Measurements from ENCODE around the gene PHAF1.
A peak's percentile ranks its signal among the peaks of the same experiment; 100 is the strongest.

Gene PHAF1

DNA sequence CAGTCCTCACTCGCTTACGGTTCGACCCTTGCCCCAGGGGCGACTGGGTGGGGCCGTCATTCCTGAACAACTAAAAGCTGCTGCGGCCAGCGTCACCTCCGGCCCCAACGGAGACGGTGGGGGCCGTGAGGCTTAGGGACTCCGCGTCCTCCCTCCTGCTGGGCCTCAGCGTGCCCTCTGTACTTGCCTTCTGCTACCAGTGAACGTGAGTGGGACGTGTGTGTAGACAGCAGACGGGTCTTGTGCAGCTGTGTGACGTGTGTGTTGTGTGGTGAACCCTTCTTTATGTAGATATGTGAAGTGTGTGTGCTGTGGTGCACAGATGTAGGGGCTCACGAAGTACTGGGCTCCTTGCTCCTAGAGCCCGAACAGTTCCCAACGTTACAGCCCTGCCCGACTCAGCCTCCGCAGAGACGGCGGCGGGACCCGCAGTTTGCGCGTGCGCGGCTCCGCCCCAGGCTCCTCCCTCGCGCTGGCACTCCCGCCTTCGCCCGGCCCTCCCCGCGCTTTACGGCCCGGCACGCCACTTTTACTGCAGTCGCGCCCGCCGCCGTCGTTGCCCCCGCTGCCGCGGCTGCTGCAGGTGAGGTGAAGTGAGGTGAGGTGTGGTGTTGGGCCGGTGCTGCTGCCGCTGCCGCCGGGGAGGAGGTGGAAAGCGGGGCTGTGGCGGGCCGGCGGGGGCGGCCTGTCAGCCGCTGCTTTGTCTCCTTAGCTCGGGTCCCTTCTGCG lies at the start of gene PHAF1:
Gene PHAF1, plus strand, starts transcription at position 535 of the 729 bp plus-strand sequence. CDS start 235 bp downstream, outside the sequence.
- FAIRE-seq (peak; percentile 88), DNase-seq (ENCODE audit: insufficient read length, low spot score) (peak; percentile 96)

DNA sequence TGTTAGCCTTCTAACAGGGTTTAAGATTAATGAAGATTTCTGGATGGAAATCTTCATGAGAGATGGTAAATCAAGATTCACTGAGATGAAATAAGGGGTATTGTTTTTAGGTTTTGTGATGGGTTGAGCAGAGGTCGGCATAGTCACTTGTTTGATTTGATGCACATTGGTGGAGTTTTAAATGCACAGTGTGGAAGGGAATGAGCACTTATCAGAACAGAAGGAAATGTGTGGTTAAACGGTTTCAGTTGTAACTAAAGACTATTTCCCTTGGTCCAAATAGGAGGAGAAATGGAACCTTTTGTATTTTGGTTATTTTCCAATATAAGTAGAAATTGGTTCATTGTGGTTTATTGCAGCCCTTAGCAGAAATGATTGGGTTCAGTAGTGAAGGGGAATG lies 46.7 kb upstream of the PHAF1 start:
- DNase-seq (ENCODE audit: insufficient read length, low spot score) (no peak), FAIRE-seq (peak; percentile 71)

- DNase-seq (ENCODE audit: insufficient read length, low spot score) (no peak), FAIRE-seq (peak; percentile 31)
These were observed 41.5 kb upstream of the PHAF1 start for GRCh38 chr16:67068212-67068753.

GRCh38 chr16:67071476-67072048 lies 38.2 kb upstream of the PHAF1 start:
- DNase-seq (ENCODE audit: insufficient read length, low spot score), result no peak
- FAIRE-seq, result no peak

DNA sequence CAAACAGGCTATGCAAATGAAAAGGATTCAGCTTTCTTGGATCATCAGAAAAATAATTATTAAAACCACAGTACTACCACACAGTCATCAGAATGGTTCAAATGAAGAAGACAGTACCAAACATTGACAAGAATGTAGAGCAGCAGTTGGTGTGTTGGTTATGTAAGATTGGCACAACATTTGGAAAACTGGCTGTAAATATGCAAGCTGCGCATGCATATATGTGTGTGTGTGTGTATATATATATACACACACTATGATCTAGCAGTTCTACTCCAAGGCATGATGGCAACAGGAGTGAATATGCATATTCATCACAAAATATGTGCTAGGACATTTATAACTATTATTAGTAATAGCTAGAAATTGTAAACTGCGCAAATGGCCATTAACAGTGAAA lies 34.4 kb upstream of the PHAF1 start:
- no peak for FAIRE-seq
- no peak for DNase-seq (ENCODE audit: insufficient read length, low spot score)

DNA sequence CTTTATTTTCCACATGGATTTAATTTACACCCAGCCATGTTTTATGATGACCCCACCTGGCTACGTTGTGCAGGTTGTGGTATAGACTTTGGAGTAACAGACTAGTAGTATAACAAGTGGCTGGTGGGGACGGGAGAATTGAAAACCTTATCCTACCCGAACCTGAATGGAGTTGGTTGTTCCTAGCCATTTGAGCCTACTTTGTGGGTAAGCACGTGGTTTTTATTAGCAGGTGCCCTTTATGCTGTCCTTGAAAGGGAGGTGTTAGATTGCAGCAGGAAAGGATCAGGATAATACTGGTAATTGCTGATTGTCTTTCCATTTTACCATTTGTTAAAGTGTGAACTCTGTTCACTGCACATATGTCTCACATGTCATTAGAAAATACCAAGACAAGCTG lies 31.9 kb upstream of the PHAF1 start:
- DNase-seq (ENCODE audit: insufficient read length, low spot score) (no peak), FAIRE-seq (peak; percentile 37)

- no peak for FAIRE-seq
- no peak for DNase-seq (ENCODE audit: insufficient read length, low spot score)
These were observed 27.6 kb upstream of the PHAF1 start for GRCh38 chr16:67082100-67082499.

DNA sequence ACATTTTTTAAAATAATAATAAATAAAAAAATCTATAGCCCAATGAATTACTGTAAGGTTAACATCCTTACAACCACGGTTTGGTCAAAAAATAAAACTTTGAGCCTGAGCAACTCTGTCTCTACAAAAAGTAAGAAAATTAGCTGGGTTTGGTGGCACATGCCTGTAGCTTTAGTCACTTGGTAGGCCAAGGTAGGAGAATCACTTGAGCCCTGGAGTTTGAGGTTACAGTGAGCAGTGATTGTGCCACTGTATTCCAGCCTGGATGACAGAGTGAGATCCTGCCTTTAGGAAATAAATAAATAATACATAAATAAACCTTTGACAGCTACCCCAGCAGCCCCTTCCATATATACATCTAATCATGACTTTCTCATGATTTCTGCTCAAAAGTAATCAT lies 26.9 kb upstream of the PHAF1 start:
- DNase-seq (ENCODE audit: insufficient read length, low spot score), result no peak
- peak; percentile 40 for FAIRE-seq

GRCh38 chr16:67084345-67085028 lies 25.3 kb upstream of the PHAF1 start:
- DNase-seq (ENCODE audit: insufficient read length, low spot score) (no peak), FAIRE-seq (peak; percentile 76)

- FAIRE-seq (no peak), DNase-seq (ENCODE audit: insufficient read length, low spot score) (no peak)
These were observed 22.9 kb upstream of the PHAF1 start for GRCh38 chr16:67086822-67087221.

- no peak for FAIRE-seq
- DNase-seq (ENCODE audit: insufficient read length, low spot score), result no peak
These were observed 22.4 kb upstream of the PHAF1 start for GRCh38 chr16:67087291-67087690.

DNA sequence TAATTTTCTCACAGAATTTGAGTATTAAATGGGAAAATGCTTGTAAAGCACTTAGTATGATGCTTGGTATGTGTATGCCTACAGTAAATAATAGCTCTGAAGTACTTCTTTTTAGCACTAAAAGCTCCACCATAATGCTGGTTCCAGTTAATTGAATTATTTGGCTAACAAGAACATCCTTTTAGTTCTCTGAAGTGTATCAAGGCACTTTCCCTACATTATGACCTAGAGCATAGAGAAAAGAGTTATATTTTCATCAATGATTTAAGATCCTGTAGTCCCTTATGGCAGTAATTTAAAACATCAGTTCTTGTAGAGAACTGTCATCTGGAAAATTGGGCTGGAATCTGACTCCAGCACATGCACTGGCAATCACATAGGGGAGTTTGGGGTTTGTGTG lies 21.9 kb upstream of the PHAF1 start:
- DNase-seq (ENCODE audit: insufficient read length, low spot score), result no peak
- no peak for FAIRE-seq

DNA sequence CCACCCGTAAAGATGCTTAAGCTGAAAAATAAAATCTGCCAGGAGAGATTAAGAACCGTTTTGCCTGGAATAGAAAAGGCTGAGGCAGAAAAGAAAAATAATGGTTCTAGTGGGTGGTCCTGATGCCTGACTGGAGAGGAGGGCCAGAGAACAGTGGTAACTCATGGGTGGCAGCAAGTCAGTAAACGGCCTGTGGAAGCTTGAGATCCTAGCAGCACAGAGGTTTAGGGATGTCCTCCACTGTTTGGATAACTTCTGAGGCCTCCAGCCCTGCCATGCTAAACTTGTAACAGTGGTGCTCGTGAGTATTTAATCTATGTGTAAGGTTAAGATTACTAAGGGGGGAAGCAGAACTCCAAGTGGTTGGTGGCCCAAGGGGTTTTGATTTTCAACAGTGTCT lies 21.2 kb upstream of the PHAF1 start:
- FAIRE-seq (no peak), DNase-seq (ENCODE audit: insufficient read length, low spot score) (no peak)

DNA sequence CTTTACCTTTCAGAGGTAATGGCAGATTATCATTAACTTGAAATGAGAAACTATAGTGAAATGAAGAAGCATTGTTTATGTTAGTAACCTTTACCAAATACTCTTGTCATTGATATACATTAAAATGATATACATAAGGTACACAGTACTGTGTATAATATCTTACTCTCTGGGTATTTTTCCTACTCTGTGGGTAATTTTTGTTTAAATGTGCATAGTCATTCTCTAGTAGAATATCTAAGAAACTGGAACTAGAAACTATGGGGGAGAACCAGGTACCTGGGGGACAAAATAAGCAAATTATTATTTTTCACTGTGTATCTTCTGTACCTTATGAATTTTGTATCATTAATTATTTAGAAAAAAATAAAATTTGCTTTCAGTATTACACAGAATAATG lies 20.6 kb upstream of the PHAF1 start:
- no peak for DNase-seq (ENCODE audit: insufficient read length, low spot score)
- FAIRE-seq, result no peak

GRCh38 chr16:67091906-67092566 lies 17.7 kb upstream of the PHAF1 start:
- DNase-seq (ENCODE audit: insufficient read length, low spot score), result no peak

DNA sequence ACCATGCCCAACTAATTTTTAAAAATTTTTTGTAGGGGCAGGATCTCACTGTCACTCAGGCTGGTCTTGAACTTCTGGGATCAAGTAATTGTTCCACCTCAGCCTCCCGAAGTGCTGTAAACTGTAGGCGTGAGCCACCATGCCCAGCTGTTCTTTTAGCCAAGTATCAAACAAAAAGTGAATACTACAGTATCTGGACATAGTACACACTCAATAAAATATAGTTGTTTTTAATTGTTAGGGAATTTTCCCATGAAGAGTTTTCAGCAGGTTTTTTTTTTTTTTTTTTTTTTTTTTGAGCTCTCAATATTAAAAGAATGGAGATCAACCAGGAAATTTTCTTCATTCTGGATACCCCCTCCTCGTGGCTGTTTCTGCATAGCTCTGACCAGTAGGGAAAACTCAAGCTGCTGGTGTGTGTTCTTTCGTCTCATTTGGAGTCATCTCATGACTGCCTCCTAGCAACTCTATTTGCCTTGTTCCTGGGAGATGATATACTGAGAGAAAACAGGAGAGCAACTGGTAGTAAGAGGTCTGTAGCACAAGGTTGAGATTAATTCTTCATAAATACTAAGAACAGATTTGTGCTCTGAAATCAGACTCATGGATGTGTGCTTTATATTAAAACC lies 16.5 kb upstream of the PHAF1 start:
- DNase-seq (ENCODE audit: insufficient read length, low spot score), result no peak
- peak; percentile 21 for FAIRE-seq

More at GRCh38 chr16:67091906-67092566, 17.7 kb upstream of the PHAF1 start:
- no peak for FAIRE-seq

DNA sequence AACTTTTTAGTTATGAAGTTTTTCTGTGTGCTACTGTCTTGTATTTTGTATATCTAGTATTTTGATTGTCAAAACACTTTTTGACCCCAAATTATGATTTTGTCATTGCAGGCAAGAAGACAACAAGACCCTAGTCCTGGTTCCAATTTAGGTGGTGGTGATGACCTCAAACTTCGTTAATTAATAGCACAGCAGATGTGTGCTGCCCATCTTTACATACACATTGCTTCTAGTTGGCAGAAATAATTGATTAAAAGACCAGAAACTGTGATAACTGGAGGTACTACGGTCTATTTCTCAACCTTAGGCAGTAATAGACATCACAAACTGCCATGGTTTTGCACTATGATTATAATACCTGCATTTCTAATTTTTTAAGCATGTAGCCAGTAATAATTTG lies 11.1 kb upstream of the PHAF1 start:
- FAIRE-seq, result no peak
- DNase-seq (ENCODE audit: insufficient read length, low spot score), result no peak

GRCh38 chr16:67100569-67101310 lies 9.0 kb upstream of the PHAF1 start:
- FAIRE-seq (no peak), DNase-seq (ENCODE audit: insufficient read length, low spot score) (no peak)

DNA sequence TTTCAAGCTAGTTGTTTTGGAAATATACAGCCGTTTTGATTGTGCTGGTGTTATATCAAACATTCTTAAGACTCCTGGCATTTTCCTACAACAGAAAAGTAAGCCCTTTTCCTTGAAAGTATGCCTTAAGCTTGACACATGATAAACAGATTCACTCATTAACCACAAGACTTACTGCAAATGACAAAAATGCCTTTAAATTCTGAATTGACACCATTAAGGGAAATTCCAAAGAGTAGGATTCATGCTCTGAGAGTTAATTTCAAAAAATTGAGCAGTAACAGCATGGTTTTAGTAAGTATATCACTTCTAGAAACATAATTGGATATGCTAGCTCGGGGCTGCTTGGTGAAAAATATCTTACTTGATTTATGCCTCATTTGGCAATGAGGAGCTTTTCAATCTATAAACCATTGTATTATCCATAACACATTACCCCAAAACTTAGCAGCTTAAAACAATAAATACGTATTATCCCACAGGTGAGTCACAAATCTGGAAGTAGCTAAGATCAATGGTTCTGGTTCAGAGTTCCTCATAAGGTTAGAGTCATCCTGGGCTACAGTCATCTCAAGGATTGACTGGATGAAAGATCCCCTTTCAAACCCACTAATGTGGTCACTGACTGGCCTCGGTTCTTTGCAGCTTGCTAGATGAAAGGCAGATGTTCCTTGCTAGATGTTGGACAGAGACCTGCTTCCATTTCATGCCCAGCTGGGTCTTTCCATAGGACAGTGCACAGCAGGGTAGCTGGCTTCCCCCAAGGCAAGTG lies 8.2 kb upstream of the PHAF1 start:
- no peak for FAIRE-seq
- no peak for DNase-seq (ENCODE audit: insufficient read length, low spot score)
